Gastroesophageal sphincter (tissue), 3 donors: Measurements from ENCODE around the gene TRAT1.

Source experiments
- CTCF ChIP-seq, 4 experiments: fragments of 200-600 bp in 2 of 4; fragments of 450-650 bp in 2 of 4; sonication (generic) in 1 of 4; IDR thresholded peaks; one replicate each; pipeline ENCODE4 v1.5.1; 2017 to 2019; ENCODE audit warnings: antibody characterized with exemption in 4 of 4, mild to moderate bottlenecking in 2 of 4, moderate library complexity in 2 of 4
- EP300 ChIP-seq: sonication (generic); formaldehyde crosslinking; IDR thresholded peaks from one replicate; pipeline ENCODE4 v1.6.1; 2017; ENCODE audit warnings: antibody characterized with exemption, mild to moderate bottlenecking
- POLR2A ChIP-seq, 2 donors: fragments of 450-650 bp; IDR thresholded peaks; one replicate each; pipeline ENCODE4 v1.6.1; 2017; ENCODE audit warnings: antibody characterized with exemption in 2 of 2, mild to moderate bottlenecking in 2 of 2, moderate library complexity in 1 of 2

- no peak for TF ChIP-seq POLR2A (IDR thresholded peaks at IDR 0.05)
- TF ChIP-seq CTCF (IDR thresholded peaks at IDR 0.05): no peak
- no peak for TF ChIP-seq EP300
These were observed 24.6 kb downstream of the TRAT1 start for GRCh38 chr3:108847187-108847586.
